HG03342 (cell line): ENCODE results near the gene HIVEP3.

ENCODE experiments used
- ATAC-seq: cut with Tn5 transposase; IDR thresholded peaks from one replicate; pipeline ENCODE4 v1.9.1; 2021; ENCODE audit warnings: mild to moderate bottlenecking, moderate library complexity; ENCODE audit not compliant: unreplicated experiment

HIVEP3 gene

DNA sequence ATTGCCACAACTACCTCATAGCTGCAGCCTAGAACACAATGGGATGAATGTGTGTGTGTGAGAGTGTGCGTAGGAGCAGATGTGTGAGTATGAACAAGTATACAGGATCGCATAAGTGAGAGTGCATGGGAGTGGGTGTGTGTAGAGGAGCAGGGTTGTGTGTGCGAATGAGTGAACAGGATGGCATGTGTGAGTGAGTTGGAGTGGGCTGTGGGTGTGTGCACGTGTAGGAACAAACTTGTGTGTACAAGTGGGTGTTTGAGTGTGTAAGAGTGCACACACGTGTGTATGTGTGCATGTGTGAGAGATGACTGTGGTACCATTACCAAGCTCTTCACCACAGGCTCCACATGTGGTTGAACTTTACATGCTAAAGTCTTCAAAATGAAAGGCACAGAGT lies 258.8 kb downstream of the HIVEP3 start:
- ATAC-seq: no peak

DNA sequence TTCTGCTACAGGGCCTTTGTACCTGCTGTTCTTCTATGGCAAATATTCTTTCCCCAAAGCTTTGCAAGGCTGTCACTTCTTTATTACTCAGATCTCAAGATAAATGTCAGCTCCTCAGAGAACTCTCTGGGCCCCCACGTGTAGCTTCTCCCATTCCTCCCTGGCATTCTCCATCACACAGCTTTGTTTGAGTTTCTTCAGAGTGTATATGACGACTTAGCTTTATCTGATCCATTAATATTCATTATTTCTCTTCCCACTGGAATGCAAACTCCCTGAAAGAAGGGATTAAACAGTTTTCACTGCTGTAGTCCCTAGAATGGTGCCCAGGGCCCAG lies 259.6 kb downstream of the HIVEP3 start:
- no peak for ATAC-seq

DNA sequence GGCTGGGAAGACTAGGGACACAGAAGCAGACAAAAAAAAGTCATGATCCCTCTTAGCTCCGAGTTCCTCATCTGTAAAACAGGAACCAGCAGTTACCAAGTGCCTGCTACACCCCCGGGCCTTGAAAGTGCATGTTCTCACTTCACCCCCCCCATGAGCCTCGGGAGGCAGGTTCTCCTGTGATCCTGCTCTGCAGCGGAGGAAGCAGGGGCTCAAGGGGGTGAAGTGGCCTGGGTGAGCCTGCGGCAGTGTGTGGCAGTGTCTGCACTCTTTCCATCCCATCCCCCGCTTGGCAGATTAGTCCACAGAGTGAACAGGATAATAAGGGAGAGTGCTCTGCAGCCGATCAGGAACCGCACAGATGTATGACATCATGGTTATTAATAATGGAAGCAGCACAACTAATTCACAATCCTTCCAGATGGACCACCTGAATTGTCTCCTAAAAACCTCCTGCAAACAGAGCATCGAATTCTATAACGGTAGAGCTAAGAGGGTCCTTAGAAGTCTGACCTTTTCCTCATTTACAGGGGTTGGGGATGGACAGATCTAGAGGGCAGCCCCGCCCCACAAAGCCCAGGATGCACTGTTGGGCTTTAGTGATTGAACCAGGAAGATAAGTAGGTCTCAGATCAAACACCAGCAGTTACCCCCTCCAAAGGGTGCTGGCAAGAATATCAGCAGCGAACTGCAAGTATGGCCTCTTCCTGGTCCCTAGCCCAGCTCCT lies 260.1 kb downstream of the HIVEP3 start:
- ATAC-seq: no peak

DNA sequence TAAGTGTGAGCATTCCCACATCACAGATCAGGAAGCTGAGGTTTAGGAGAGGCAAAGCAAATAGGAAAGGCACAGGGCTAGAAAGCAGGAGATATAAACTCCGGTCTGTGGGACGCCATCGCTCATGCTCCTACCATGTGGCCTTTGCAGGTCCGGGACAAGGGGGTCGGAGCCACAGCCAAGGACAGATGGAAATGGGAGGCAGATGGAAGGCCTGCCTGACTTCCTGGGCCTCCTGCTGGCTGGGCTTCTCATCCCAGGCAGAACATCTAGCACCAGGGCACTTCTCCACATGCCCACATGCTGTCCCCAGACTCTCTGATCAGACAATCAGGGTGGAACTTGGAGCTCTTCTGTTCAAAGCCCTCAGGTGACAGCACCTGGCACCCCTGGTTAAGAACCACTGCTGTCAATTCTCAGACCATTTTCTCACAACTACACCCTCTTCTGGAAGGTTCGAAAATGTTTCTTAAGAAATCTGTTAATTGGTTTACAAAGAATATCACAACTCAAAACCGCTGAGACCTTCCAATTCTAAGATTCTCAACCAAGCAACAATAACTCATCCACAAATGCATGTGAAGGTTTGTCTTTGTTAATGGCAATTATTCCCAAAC lies 260.9 kb downstream of the HIVEP3 start:
- no peak for ATAC-seq

DNA sequence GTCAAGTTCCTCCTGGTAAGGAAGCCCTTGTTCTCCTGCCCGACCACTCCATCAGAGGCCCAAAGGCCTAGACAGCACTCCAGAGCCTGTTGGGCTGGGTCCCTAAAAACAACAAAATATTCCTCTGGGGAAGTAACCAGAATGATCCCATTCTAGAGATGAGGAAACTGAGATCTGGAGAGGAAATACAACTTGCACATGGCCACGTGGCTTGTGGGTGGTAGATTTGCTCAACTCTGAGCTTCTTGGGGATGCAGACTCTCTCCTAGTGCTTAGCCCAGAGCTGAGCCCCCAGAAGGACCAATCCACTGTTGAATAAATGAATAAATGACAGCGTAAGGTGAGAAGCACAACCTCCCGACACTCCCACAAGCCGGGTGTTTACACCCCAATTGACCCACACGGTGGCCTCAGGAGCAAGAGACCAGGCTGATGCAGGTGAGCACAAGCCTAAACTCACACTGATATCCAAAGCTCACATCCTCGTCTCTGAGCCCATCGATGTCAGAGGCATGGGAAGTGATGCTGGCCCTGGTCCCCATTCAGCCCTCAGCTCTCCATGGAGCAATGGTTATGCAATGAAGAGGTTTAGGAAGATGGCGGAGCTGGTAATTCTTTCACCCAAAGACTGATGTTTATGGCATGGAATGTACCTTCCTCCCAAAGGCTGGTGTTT lies 261.8 kb downstream of the HIVEP3 start:
- no peak for ATAC-seq

DNA sequence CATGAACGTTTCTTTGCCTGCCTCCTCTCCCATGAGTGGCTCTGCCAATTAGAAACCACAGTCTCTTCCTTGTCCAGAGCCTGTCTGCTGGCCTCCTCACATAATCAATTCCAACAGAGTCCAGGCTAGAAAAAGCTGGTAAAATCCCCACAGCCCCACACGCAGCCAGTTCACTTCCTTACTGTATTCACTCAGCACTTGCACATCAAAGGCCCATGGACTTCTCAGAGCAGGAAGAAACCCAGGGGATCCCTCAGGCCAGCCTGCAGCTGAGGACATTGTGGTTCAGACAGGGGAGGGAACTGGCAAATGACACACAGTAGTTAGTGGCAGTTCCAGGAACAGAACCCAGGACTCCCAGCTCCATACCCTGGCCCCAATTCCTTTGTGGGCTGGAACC lies 262.7 kb downstream of the HIVEP3 start:
- no peak for ATAC-seq

DNA sequence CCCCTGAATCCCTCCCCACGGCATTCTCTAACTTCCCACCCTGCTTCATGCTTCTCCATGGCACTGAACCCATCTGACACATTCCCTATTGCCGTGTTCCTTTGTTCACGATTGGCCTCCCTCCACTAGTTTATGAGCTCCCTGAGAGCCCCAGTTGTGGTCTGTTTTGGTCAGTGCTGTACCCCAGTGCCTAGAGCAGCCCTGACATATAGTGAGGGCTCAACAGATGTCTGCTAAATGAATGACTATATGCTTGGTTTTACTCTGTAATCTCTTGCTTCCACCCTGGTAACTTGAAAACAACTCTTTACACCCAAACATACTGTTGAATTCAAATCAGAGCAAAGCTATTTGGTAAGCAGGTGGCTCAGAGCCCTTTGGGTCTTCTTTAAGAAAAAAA lies 263.1 kb downstream of the HIVEP3 start:
- no peak for ATAC-seq

DNA sequence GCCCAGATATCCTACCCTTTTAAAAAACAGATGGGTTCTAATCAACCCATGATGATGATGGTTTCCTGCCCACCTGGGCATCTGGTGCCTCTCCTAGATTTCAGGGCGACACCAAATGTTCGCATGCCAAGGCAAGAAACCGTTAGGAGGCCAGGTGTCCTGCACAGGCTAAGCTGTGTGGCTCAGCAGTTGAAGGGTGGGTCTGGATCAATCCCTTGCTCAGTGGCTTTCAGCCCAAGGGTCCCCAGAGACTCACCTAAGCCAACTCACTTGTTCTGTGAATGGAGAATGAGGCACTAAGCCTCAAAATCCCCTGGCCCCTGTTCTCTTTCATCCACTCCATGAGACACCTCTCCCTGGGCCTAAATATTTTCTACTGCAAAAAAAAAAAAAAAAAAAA lies 265.1 kb downstream of the HIVEP3 start:
- ATAC-seq: no peak

DNA sequence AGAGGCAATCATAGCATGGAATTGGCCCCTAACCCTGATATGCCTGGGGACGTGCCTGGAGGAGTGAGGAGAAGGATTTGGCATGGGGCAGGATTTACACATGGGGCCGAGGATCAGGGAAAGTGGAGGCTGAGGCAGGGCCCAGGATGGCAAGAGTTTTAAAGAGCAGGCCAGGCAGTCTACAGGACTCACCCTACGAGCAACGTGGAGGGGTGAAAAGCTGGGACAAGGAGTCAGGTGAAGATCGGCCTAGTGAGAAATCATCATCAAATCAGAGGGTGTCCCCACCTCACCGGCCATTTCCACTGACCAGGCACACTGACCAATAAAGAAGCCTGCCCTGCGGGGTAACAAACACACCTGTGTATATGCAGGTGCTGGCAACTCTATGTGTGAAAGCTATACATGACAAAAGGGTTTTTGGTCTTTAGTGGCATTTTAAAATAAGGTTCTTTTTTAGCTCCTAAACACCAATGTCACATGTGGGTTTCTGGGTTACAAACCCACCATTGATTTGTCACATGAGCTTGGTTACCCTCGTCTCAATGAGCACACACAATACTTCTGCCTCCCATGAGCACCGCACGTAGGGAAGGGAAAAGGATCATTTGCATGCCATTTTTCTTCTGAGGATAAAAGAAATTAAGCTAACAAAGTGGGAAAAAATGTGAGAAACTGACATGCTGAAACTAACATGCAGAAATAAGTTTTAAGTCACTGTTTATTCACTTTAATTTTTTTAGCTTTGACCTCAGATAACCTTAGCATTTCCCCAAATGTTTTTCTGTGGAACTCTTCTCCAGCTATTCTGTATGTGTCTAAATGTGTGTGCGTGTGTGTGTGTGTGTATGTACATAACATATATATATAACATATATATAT lies 266.1 kb downstream of the HIVEP3 start:
- ATAC-seq: no peak

DNA sequence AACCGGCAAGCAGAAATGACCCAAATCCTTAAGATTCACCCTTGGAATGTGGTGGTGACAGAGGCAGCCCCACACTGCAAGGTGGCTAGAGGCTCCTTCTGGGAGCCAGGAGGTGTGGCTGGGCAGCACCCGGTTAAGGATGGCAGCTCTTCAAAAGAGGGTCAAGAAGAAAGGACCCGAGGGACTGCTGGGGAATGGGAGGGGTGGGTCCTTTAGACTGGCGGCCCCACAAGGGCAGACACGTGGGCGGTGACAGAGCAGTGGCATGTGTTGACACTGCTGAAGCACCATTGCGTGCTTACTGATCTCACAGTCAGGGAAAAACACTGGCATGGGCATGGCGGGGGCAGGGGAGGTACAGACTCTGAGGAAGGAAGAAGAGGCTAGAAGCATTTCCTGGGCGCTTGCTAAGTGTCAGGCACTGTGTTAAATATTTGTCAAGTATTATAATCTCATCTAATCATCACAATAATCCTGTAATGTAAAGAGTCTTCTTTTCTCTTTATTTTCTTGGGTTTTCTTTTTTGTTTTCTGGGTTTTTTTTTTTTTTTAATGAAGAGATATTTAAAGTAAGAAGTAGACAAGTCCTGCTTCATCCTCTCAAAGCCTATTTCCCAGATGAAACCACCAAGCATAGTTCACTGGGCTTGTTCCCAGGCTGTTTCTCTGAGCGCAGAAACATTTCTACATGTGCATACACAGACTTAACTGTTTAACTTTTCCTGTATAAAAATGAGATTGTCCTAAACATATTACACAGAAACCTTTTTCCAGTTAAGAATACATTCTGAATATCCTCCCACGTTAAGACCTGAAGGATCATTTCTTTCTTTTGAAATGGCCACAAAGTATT lies 268.5 kb downstream of the HIVEP3 start:
- ATAC-seq: no peak

DNA sequence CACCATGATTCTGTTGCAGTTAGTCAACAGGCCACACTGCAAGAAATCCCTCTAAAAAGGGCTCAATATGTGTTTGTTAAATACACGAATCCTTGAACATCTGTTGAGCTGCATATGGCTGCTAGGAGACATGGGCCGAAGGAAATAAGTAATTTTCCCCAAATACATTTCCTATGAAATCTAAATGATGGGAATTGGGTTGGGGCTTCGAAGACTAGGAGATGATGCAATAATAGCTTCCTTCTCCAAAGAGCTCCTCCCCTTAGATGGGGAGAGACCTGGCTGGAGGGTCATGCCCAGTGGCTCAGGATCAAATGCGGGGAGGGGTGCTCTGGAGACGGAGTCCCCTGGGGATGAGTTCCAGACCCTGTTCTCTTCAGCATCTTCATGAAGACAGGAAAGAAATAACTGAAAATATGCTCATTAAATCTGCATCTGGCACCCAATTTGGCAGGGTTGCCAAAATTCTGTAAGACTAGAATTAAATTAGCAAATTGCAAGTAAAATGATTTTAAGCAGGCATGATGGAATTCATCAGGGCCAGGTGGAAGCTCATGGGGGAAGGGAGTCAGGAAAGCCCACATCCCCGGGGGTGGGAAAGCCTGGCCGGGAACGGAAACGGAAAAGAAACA lies 269.2 kb downstream of the HIVEP3 start:
- ATAC-seq: no peak

DNA sequence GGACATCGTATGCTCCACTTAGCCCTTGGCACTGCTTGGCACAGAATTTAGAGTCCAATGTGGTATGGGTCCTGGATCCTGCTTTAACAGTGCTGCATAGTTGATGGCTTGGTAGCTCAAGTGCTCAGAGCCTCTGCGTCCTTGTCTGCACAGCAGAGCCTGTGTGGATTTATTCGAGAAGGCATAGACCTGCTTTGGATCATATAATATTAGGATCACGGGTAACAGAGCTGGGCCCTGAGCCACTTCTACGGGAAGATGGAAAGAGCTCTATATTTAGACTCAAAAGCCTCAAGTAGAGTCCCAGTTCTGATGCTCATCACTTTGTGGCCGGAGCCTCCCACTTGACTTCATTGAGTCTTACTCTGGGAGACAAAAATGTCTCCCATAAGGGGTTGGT lies 269.9 kb downstream of the HIVEP3 start:
- ATAC-seq: no peak

DNA sequence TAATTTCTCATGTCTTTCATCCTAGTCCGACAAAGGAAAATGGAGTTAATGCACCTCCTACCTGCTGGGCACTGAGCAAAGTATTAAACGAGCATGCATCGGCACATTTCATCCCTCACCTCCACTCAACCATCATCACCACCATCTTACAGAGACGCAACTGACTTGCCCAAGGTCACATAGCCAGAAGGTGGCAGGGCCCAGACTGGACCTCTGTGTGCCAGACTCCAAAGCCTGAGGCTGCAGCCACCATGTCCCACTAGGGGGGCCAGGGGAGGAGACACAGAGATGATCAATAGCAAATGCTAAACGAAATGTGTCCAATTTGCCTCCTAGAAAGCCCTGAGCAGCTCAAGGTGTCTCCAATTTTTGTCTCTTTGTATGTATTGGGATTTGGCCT lies 270.5 kb downstream of the HIVEP3 start:
- no peak for ATAC-seq

DNA sequence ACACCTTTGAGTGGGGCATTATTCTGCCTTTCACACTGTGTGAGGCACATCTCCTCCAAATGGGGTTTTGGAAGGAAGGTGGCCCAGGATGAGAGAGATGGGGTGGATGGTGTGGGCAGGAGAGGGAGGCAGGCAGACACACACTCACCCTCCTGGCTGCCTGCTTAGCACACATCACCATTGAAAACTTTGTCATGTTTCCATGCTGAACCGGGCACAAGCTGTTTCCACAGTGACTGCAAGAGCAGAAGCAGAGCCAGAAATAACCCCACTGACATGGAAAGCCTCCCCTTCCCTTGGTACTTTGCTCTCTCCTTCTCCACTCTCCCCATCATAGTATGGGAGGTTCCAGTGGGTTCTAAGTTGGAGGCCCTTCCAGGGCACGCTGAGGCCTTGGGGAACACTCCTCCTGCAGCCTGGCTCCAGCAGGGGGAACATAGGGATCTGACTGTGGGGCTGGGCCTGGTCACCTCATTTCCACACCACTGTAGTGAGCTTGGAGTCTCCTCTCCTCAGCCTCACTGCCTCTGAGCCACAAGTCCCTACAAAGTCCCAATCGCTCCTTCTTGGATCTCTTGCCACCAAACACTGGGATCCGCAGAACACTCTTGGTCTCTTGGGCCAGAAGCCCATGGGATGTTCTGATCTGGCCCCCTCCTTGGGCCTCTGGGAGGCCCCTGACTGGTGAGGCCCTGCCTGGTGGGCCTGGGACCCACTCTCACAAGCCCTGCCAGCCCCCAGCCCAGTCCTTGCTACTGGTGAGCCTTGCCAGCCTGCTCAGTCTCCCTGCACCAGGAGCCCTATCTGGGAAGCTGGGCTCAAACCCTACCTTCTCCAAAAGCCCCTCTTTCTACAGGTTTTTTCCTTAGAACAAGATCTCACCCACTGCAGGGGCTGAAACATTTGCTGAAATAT lies 271.2 kb downstream of the HIVEP3 start:
- ATAC-seq: no peak

DNA sequence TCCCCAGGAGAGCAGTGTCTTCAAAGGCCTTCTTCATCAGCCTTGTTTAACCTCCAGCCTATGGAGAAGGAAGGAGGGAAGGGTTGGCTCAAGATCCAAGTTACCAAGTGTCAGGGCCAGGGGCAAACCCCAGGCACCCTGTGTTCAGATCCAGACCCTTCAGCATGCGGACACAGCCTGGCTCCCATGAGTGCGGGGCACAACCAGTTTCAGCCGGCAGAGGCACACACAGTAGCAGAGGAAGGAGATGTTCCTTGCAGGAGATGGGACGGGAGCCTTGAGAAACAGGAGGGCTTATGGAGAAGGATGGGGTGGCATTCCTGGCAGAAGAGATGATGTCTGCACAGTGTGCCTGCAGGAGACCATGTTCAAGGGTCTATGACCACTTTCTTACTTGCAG lies 272.5 kb downstream of the HIVEP3 start:
- no peak for ATAC-seq

DNA sequence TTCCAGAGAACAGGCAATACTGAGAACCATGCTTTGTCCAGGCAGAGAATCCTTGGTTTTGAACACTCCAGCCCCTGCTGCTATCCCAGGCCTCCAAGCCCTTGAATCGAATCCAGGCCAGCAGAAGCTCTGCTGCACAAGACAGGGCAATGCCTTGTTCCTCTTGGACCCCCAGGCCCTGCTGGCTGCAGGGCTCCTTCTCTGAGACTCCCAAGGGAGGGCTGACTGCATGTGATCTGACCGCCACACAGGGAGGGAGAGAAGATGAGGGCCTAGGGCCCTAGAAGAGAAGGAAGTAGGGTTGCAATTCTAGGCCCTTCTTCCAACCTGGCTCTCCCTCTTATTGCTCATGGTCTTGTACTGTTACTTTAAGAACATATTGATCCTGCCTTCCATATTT lies 273.7 kb downstream of the HIVEP3 start:
- no peak for ATAC-seq

DNA sequence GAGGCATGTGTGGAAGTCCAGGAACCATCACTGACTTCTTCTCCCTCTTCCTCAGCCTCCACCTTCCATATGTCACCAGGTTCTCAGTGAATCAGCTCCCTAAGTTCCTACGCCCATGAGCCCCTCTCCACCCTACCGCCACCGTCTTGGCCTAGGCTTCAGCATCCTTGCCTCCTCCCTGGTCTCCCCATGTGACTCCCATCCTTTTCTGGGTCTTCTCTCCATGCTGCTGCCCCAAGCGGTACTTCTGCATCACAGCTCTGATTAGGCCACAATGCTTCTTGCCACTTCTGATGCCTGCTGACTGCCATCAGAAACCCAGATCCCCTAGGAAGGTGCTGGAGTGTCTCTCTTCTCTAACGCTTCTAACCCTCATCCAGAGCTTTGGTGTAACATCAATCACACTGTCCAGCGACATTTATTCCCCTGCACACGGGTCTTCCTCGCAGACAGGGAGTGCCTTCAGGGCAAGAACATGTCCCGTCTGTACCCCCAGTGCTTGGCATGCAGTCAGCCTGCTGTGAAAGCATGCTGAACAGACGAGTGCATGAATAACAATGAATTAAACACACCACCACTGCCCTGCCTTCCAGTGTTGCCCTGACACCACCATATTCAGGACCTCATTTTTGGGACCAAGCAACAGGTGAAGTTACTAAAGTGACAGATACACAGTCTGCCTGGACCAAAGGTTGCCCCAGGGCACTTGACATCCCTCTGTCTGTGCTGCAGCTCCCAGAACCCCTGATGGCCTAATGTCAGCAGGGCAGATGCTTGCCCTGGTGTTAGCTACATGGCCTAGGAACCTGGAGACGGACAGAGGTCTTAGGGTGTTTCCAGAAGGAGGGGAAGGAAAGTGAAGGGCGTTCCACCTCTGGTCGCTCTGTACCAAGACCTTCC lies 275.6 kb downstream of the HIVEP3 start:
- no peak for ATAC-seq

DNA sequence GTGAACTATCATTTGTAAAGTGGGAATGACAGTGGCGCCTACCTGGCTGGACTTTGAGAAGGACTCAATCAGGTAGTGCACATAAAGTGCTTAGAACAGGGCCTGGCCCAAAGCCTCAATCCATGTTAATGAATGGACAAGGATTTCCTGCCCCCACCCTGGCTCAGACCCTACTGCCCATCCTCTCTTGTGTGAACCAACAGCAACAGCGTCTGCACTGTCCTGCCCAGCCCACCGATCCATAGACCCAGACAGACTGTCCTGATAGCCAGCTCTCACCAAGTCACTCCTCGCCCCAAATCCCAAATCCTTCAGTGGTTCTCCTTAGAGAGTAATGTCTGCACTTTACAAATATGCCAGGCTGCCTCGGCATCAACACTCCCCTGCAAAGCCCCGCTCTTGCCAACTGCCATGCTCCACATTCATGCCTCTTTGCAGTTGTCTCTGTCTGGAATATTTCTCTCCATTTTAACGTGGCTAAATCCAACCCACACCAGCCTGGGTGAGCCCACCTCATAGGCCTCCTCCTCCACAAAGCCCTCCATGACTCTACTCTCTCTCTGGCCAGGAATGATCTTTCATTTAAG lies 276.7 kb downstream of the HIVEP3 start:
- ATAC-seq: no peak
